ENCODE data around the gene PBXIP1. TPM values are rescaled to one million over a fixed set of nuclear protein-coding genes. Genes with fewer than 3 reads are reported as not detected.

The PBXIP1 gene
- total and polyA plus RNA-seq, 2 of the 13 experiments (the other 11 are each of a cell fraction or from before 2014, with no cell fraction given), result 16.3 to 31.9 TPM

GRCh38 chr1:154990276-154990675 is 34.4 kb upstream of the PBXIP1 start:
- H4K20me1 ChIP-seq (ENCODE audit: insufficient read depth, low read length), result no peaks in the 10 kb centered on the region
- CTCF ChIA-PET (ENCODE audit: low intra/inter-chr PET ratio, low total read pairs), result no interaction called here
- no peak overlapping the region for H2AFZ ChIP-seq (ENCODE audit: low read length)
- intact Hi-C loops (cut with micrococcal nuclease; ENCODE audit: unreplicated experiment), result no loop called here
- peaks cover 27% of the 10 kb centered on the region for H3K4me1 ChIP-seq (ENCODE audit: insufficient read depth, low read length)
- BruUV-seq (replicated peaks), result no TSS peak
- no peak overlapping the region for H3K4me2 ChIP-seq (ENCODE audit: low read depth, low read length)
- peaks cover 5 to 18% of the 10 kb centered on the region in 2 experiments; a peak in 2 of 5 replicates for H3K36me3 ChIP-seq (replicated peaks in 1 of 2; ENCODE audit: control insufficient read depth in 1 of 2, insufficient read depth in 2 of 2, low read length in 2 of 2)
- no peak overlapping the region for H3K27ac ChIP-seq (ENCODE audit: extremely low read length, insufficient read depth, low read length)
- no peaks in the 10 kb centered on the region for H3K27me3 ChIP-seq (ENCODE audit: control insufficient read depth in 1 of 2, insufficient read depth in 2 of 2, low read length in 2 of 2)
- POLR2A ChIA-PET, result interaction anchor here (0.7 kb wide), 1 partner anchor 10 kb away, joined by 3 read pairs; no protein-coding TSS in a partner anchor
- ATAC-seq (no peak), FAIRE-seq (no peak), DNase-seq (ENCODE audit: low spot score) (no peak)
- no peak overlapping the region for H3K9ac ChIP-seq (ENCODE audit: insufficient read depth, low read depth, low read length)
- 96% methylated on average over 8 of the region's 8 CpGs for WGBS (ENCODE audit: low lambda C conversion rate)
- no peaks in the 10 kb centered on the region for H3K9me3 ChIP-seq (ENCODE audit: low read length)
- TF ChIP-seq ZNF567 (CRISPR knock-in tag; IDR thresholded peaks at IDR 0.05; ENCODE audit: borderline replicate concordance), result no peak
- TF ChIP-seq ZBTB33 (CRISPR knock-in tag; IDR thresholded peaks at IDR 0.05), result 0 out of 2 replicates have a peak, but pooled peaks have one; percentile 24
- no peak overlapping the region for H3K4me3 ChIP-seq (replicated peaks in 1 of 3; ENCODE audit: insufficient read depth in 1 of 3, low read depth in 2 of 3, low read length in 3 of 3)
- no peaks in the 10 kb centered on the region for H3K79me2 ChIP-seq (ENCODE audit: insufficient read depth, low read length)
- in situ Hi-C loops (cut with HindIII; ENCODE audit: extremely low pct_ligation_motif_present, low pct_unique_long_range_greater_than_20kb), result no loop called here

- peaks cover 4% of the 10 kb centered on the region for H3K79me2 ChIP-seq (ENCODE audit: insufficient read depth, low read length)
- TF ChIP-seq ZC3H4 (CRISPR knock-in tag; IDR thresholded peaks at IDR 0.05; ENCODE audit: borderline replicate concordance) (no peak), RELA (CRISPR knock-in tag; IDR thresholded peaks at IDR 0.05) (no peak), ZNF318 (CRISPR knock-in tag; IDR thresholded peaks at IDR 0.05) (no peak), ZFYVE20 (CRISPR knock-in tag; IDR thresholded peaks at IDR 0.05; ENCODE audit: borderline replicate concordance, low read depth) (no peak)
Measured at GRCh38 chr1:154989195-154989860, 33.4 kb upstream of the PBXIP1 start.

More at GRCh38 chr1:154989195-154989860, 33.4 kb upstream of the PBXIP1 start:
- POLR2A ChIA-PET, result interaction anchor here (1.7 to 1.8 kb wide), 2 partner anchors 11 to 12 kb away, joined by 5 to 6 read pairs; no protein-coding TSS in a partner anchor
- FAIRE-seq (no peak), ATAC-seq (no peak), DNase-seq (ENCODE audit: low spot score) (no peak)
- intact Hi-C loops (cut with micrococcal nuclease; ENCODE audit: unreplicated experiment), result no loop called here
- Histone ChIP-seq H2AFZ (ENCODE audit: low read length) (no peak overlapping the region), H3K4me3 (replicated peaks in 1 of 3; ENCODE audit: insufficient read depth in 1 of 3, low read depth in 2 of 3, low read length in 3 of 3) (no peak overlapping the region), H3K36me3 (replicated peaks in 1 of 2; ENCODE audit: control insufficient read depth in 1 of 2, insufficient read depth in 2 of 2, low read length in 2 of 2) (peaks cover 5 to 18% of the 10 kb centered on the region in 2 experiments; a peak in 2 of 5 replicates), H3K4me2 (ENCODE audit: low read depth, low read length) (no peak overlapping the region), H3K27ac (ENCODE audit: extremely low read length, insufficient read depth, low read length) (no peak overlapping the region), H3K4me1 (ENCODE audit: insufficient read depth, low read length) (peaks cover 33% of the 10 kb centered on the region), H4K20me1 (ENCODE audit: insufficient read depth, low read length) (no peaks in the 10 kb centered on the region), H3K27me3 (ENCODE audit: control insufficient read depth in 1 of 2, insufficient read depth in 2 of 2, low read length in 2 of 2) (no peaks in the 10 kb centered on the region), H3K9me3 (ENCODE audit: low read length) (no peaks in the 10 kb centered on the region), H3K9ac (ENCODE audit: insufficient read depth, low read depth, low read length) (no peak overlapping the region)
- in situ Hi-C loops (cut with HindIII; ENCODE audit: extremely low pct_ligation_motif_present, low pct_unique_long_range_greater_than_20kb), result no loop called here
- no TSS peak for BruUV-seq (replicated peaks)
- 93% methylated on average over 3 of the region's 3 CpGs for WGBS (ENCODE audit: low lambda C conversion rate)
- CTCF ChIA-PET (ENCODE audit: low intra/inter-chr PET ratio, low total read pairs), result interaction anchor here (2.1 kb wide), 1 partner anchor 28 kb away, joined by 13 read pairs; no protein-coding TSS in a partner anchor
